Measurements from ENCODE around the gene DNMT1.
A peak's percentile ranks its signal among the peaks of the same experiment; 100 is the strongest.

Gene DNMT1

GRCh38 chr19:10111405-10111811 lies 83.3 kb downstream of the DNMT1 start, which contains the start of gene P2RY11:
TSS of gene P2RY11 (plus strand) at chr19:10111693. CDS start at chr19:10111722, 29 bp downstream.
- no peak within 1 kb of the TSS for H3K27ac ChIP-seq (ENCODE audit: insufficient read depth, low read depth, low read length, poor library complexity, severe bottlenecking)
- H3K36me3 ChIP-seq (ENCODE audit: control insufficient read depth, insufficient read depth, low read length): peaks cover 35% of the 10 kb centered on the region
- no peaks in the 10 kb centered on the region for H3K9me3 ChIP-seq (ENCODE audit: control insufficient read depth, low read length)
- peaks cover 5% of the 10 kb centered on the region for H3K4me1 ChIP-seq (ENCODE audit: control insufficient read depth, insufficient read depth, low read length)
- no peak within 1 kb of the TSS for H3K4me3 ChIP-seq (ENCODE audit: insufficient read depth, low read depth, low read length)
- H3K27me3 ChIP-seq (ENCODE audit: control insufficient read depth, insufficient read depth, low read length, poor library complexity, severe bottlenecking): no peaks in the 10 kb centered on the region
- WGBS, 2 experiments: 93 to 95% methylated on average over 8 of the region's 8 CpGs

- Histone ChIP-seq H3K27me3 (ENCODE audit: control insufficient read depth, insufficient read depth, low read length, poor library complexity, severe bottlenecking) (no peaks in the 10 kb centered on the region), H3K4me3 (ENCODE audit: insufficient read depth, low read depth, low read length) (no peak overlapping the region), H3K27ac (ENCODE audit: insufficient read depth, low read depth, low read length, poor library complexity, severe bottlenecking) (no peak overlapping the region), H3K4me1 (ENCODE audit: control insufficient read depth, insufficient read depth, low read length) (peaks cover 5% of the 10 kb centered on the region), H3K9me3 (ENCODE audit: control insufficient read depth, low read length) (no peaks in the 10 kb centered on the region), H3K36me3 (ENCODE audit: control insufficient read depth, insufficient read depth, low read length) (peaks cover 32% of the 10 kb centered on the region)
- 95 to 96% methylated on average over 19 of the region's 19 CpGs for WGBS, 2 experiments
Measured at GRCh38 chr19:10110972-10111317, 83.8 kb downstream of the DNMT1 start.

GRCh38 chr19:10110076-10110971 lies 84.4 kb downstream of the DNMT1 start:
- Histone ChIP-seq H3K27me3 (ENCODE audit: control insufficient read depth, insufficient read depth, low read length, poor library complexity, severe bottlenecking) (no peaks in the 10 kb centered on the region), H3K27ac (ENCODE audit: insufficient read depth, low read depth, low read length, poor library complexity, severe bottlenecking) (no peak overlapping the region), H3K4me3 (ENCODE audit: insufficient read depth, low read depth, low read length) (no peak overlapping the region), H3K9me3 (ENCODE audit: control insufficient read depth, low read length) (no peaks in the 10 kb centered on the region), H3K4me1 (ENCODE audit: control insufficient read depth, insufficient read depth, low read length) (peaks cover 5% of the 10 kb centered on the region), H3K36me3 (ENCODE audit: control insufficient read depth, insufficient read depth, low read length) (peaks cover 29% of the 10 kb centered on the region)
- 96 to 97% methylated on average over 44 of the region's 44 CpGs for WGBS, 2 experiments

- Histone ChIP-seq H3K36me3 (ENCODE audit: control insufficient read depth, insufficient read depth, low read length) (peaks cover 29% of the 10 kb centered on the region), H3K9me3 (ENCODE audit: control insufficient read depth, low read length) (no peaks in the 10 kb centered on the region), H3K27ac (ENCODE audit: insufficient read depth, low read depth, low read length, poor library complexity, severe bottlenecking) (no peak overlapping the region), H3K4me3 (ENCODE audit: insufficient read depth, low read depth, low read length) (no peak overlapping the region), H3K27me3 (ENCODE audit: control insufficient read depth, insufficient read depth, low read length, poor library complexity, severe bottlenecking) (no peaks in the 10 kb centered on the region), H3K4me1 (ENCODE audit: control insufficient read depth, insufficient read depth, low read length) (peaks cover 5% of the 10 kb centered on the region)
- WGBS, 2 experiments: 97 to 98% methylated on average over 14 of the region's 14 CpGs
Measured at GRCh38 chr19:10109528-10109927, 85.2 kb downstream of the DNMT1 start.

- WGBS, 2 experiments: 95 to 96% methylated on average over 14 of the region's 14 CpGs
- Histone ChIP-seq H3K36me3 (ENCODE audit: control insufficient read depth, insufficient read depth, low read length) (peaks cover 29% of the 10 kb centered on the region), H3K4me3 (ENCODE audit: insufficient read depth, low read depth, low read length) (no peak overlapping the region), H3K27me3 (ENCODE audit: control insufficient read depth, insufficient read depth, low read length, poor library complexity, severe bottlenecking) (no peaks in the 10 kb centered on the region), H3K9me3 (ENCODE audit: control insufficient read depth, low read length) (no peaks in the 10 kb centered on the region), H3K4me1 (ENCODE audit: control insufficient read depth, insufficient read depth, low read length) (peaks cover 5% of the 10 kb centered on the region), H3K27ac (ENCODE audit: insufficient read depth, low read depth, low read length, poor library complexity, severe bottlenecking) (no peak overlapping the region)
Measured at GRCh38 chr19:10107817-10108367, 86.9 kb downstream of the DNMT1 start.

GRCh38 chr19:10107254-10107653 lies 87.5 kb downstream of the DNMT1 start:
- H3K4me3 ChIP-seq (ENCODE audit: insufficient read depth, low read depth, low read length): peak overlapping the region; percentile 73
- WGBS, 2 experiments: 91 to 92% methylated on average over 10 of the region's 10 CpGs
- peaks cover 5% of the 10 kb centered on the region for H3K4me1 ChIP-seq (ENCODE audit: control insufficient read depth, insufficient read depth, low read length)
- no peaks in the 10 kb centered on the region for H3K27me3 ChIP-seq (ENCODE audit: control insufficient read depth, insufficient read depth, low read length, poor library complexity, severe bottlenecking)
- peaks cover 29% of the 10 kb centered on the region for H3K36me3 ChIP-seq (ENCODE audit: control insufficient read depth, insufficient read depth, low read length)
- H3K9me3 ChIP-seq (ENCODE audit: control insufficient read depth, low read length): no peaks in the 10 kb centered on the region
- H3K27ac ChIP-seq (ENCODE audit: insufficient read depth, low read depth, low read length, poor library complexity, severe bottlenecking): no peak overlapping the region

- WGBS, 2 experiments: 1% methylated on average over 71 of the region's 71 CpGs
- peaks cover 5% of the 10 kb centered on the region for H3K4me1 ChIP-seq (ENCODE audit: control insufficient read depth, insufficient read depth, low read length)
- H3K27me3 ChIP-seq (ENCODE audit: control insufficient read depth, insufficient read depth, low read length, poor library complexity, severe bottlenecking): no peaks in the 10 kb centered on the region
- no peaks in the 10 kb centered on the region for H3K9me3 ChIP-seq (ENCODE audit: control insufficient read depth, low read length)
- no peak within 1 kb of the TSS for H3K27ac ChIP-seq (ENCODE audit: insufficient read depth, low read depth, low read length, poor library complexity, severe bottlenecking)
- peak within 1 kb of the TSS; percentile 73 for H3K4me3 ChIP-seq (ENCODE audit: insufficient read depth, low read depth, low read length)
- peaks cover 29% of the 10 kb centered on the region for H3K36me3 ChIP-seq (ENCODE audit: control insufficient read depth, insufficient read depth, low read length)
Measured at GRCh38 chr19:10106100-10106936, 88.4 kb downstream of the DNMT1 start, which contains the start of gene PPAN. TSS of gene PPAN (plus strand) at chr19:10106362. CDS start at chr19:10106395, 33 bp downstream.

GRCh38 chr19:10105509-10106099 lies 89.1 kb downstream of the DNMT1 start:
- Histone ChIP-seq H3K4me1 (ENCODE audit: control insufficient read depth, insufficient read depth, low read length) (peaks cover 5% of the 10 kb centered on the region), H3K27me3 (ENCODE audit: control insufficient read depth, insufficient read depth, low read length, poor library complexity, severe bottlenecking) (no peaks in the 10 kb centered on the region), H3K27ac (ENCODE audit: insufficient read depth, low read depth, low read length, poor library complexity, severe bottlenecking) (no peak overlapping the region), H3K9me3 (ENCODE audit: control insufficient read depth, low read length) (no peaks in the 10 kb centered on the region), H3K36me3 (ENCODE audit: control insufficient read depth, insufficient read depth, low read length) (peaks cover 27% of the 10 kb centered on the region), H3K4me3 (ENCODE audit: insufficient read depth, low read depth, low read length) (peak overlapping the region; percentile 11)
- WGBS, 2 experiments: 66 to 68% methylated on average over 16 of the region's 16 CpGs

- Histone ChIP-seq H3K36me3 (ENCODE audit: control insufficient read depth, insufficient read depth, low read length) (peaks cover 20% of the 10 kb centered on the region), H3K9me3 (ENCODE audit: control insufficient read depth, low read length) (no peaks in the 10 kb centered on the region), H3K27ac (ENCODE audit: insufficient read depth, low read depth, low read length, poor library complexity, severe bottlenecking) (no peak overlapping the region), H3K4me1 (ENCODE audit: control insufficient read depth, insufficient read depth, low read length) (peaks cover 5% of the 10 kb centered on the region), H3K27me3 (ENCODE audit: control insufficient read depth, insufficient read depth, low read length, poor library complexity, severe bottlenecking) (no peaks in the 10 kb centered on the region), H3K4me3 (ENCODE audit: insufficient read depth, low read depth, low read length) (no peak overlapping the region)
- 85 to 88% methylated on average over 15 of the region's 15 CpGs for WGBS, 2 experiments
Measured at GRCh38 chr19:10104665-10105508, 89.9 kb downstream of the DNMT1 start.
